HepG2 (cell line): Measurements from ENCODE around the gene SH3BGRL2. TPM values are rescaled to one million over a fixed set of nuclear protein-coding genes. Genes with fewer than 3 reads are reported as not detected.

Source experiments
- NFIC ChIP-seq: IDR thresholded peaks from 2 replicates; pipeline ENCODE4 v1.6.1; 2012; ENCODE audit warnings: mild to moderate bottlenecking, low read length, inconsistent platforms
- NR2F6 ChIP-seq, 2 experiments: IDR thresholded peaks; 2 replicates each; pipeline ENCODE4 v1.6.1; 2016; ENCODE audit warnings: antibody characterized with exemption in 1 of 2, mild to moderate bottlenecking in 1 of 2
- POLR2AphosphoS5 ChIP-seq: IDR thresholded peaks from 2 replicates; pipeline ENCODE4 v1.6.1; 2012; ENCODE audit warnings: low read depth, low read length
- SOX13 ChIP-seq, 3 experiments: fragments of 450-650 bp in 1 of 3; sonication (generic) in 1 of 3; formaldehyde crosslinking in 1 of 3; IDR thresholded peaks in 2 of 3; conservative IDR thresholded peaks in 1 of 3; 2 replicates each; pipeline versions ENCODE4 v1.5.0 to v1.6.1; 2016 to 2020; ENCODE audit warnings: antibody characterized with exemption in 1 of 3, mild to moderate bottlenecking in 1 of 3, missing compliant biosample characterization in 1 of 3, missing genetic modification reagents in 1 of 3, moderate library complexity in 1 of 3
- TAF15 ChIP-seq: fragments of 200-400 bp; formaldehyde crosslinking; IDR thresholded peaks from one replicate; pipeline ENCODE4 v1.6.1; 2018; ENCODE audit warnings: mild to moderate bottlenecking, low read depth, low read length; ENCODE audit not compliant: poor library complexity, severe bottlenecking
- TGIF2 ChIP-seq: IDR thresholded peaks from 2 replicates; pipeline ENCODE4 v1.6.1; 2016; ENCODE audit warnings: control low read depth, missing compliant biosample characterization
- ZFAT ChIP-seq: sonication (generic); formaldehyde crosslinking; conservative IDR thresholded peaks from 2 replicates; pipeline ENCODE4 v1.8.1; 2023; ENCODE audit warnings: missing genetic modification reagents, inconsistent platforms
- ZMYM4 ChIP-seq: sonication (generic); formaldehyde crosslinking; IDR thresholded peaks from 2 replicates; pipeline ENCODE4 v1.8.1; 2023; ENCODE audit warnings: mild to moderate bottlenecking, missing genetic modification reagents
- ZSCAN25 ChIP-seq: sonication (generic); formaldehyde crosslinking; IDR thresholded peaks from 2 replicates; pipeline ENCODE4 v1.8.0; 2022; ENCODE audit warnings: mild to moderate bottlenecking, missing genetic modification reagents
- polyA plus RNA-seq, 8 experiments: library from polyadenylated mRNA; depleted of rRNA in 3 of 8; stranded (reverse) in 7 of 8; unstranded in 1 of 8; fragments of >200 nt; fragmentation: Illumina TruSeq in 4 of 8; extraction: Trizol in 4 of 8; gene quantifications; 2 replicates each; pipeline versions ENCODE4 v1.2.1 to v1.2.3, GENCODE V29; 2011 to 2016; ENCODE audit warnings: low read depth in 4 of 8, missing spikeins in 1 of 8, mixed read lengths in 1 of 8; ENCODE audit not compliant: insufficient read depth in 1 of 8
- total RNA-seq, 5 experiments: library from RNA; depleted of rRNA; stranded (reverse); fragments of >200 nt; fragmentation: Illumina TruSeq; extraction: Trizol; gene quantifications; 2 replicates each; pipeline ENCODE4 v1.2.3, GENCODE V29; 2016; ENCODE audit warnings: low read depth in 1 of 5
- TF ChIP-seq, protein P1 (sequence below): IDR thresholded peaks from 2 replicates; pipeline ENCODE4 v1.4.0; 2020; ENCODE audit warnings: mild to moderate bottlenecking, missing genetic modification reagents
- TF ChIP-seq, protein P2 (sequence below): sonication (generic); formaldehyde crosslinking; conservative IDR thresholded peaks from 2 replicates; pipeline ENCODE4 v1.4.0; 2020; ENCODE audit warnings: missing genetic modification reagents
- TF ChIP-seq, protein P3 (sequence below): sonication (generic); formaldehyde crosslinking; IDR thresholded peaks from 2 replicates; pipeline ENCODE4 v1.8.1; 2023; ENCODE audit warnings: mild to moderate bottlenecking, moderate library complexity, missing genetic modification reagents
- TF ChIP-seq, protein P4 (sequence below): sonication (generic); formaldehyde crosslinking; IDR thresholded peaks from 2 replicates; pipeline ENCODE4 v1.4.0; 2020; ENCODE audit warnings: mild to moderate bottlenecking, missing genetic modification reagents, borderline replicate concordance

SH3BGRL2 gene
- total and polyA plus RNA-seq, 2 of the 13 experiments (the other 11 are each of a cell fraction or from before 2014, with no cell fraction given), result 10.9 to 28.8 TPM

DNA sequence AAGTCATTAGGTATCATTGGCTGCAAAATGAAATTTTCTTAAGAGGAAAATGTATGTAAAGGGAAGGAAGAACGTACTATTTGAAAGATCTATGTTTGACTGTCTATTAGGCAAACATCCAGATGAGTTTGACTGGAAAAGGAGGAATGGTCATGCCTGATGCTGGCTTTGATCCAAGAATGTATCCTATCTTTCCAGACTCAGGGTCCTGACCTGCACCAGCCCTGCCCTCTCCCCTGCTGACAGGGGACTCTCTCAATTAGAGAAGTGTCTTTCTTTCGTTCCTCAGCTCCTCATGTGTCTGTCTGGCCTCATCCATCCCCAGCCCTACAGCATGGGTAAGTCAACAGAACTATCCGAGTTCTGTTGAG lies 21.9 kb upstream of the SH3BGRL2 start (continued):
- TF ChIP-seq, protein P1, sequence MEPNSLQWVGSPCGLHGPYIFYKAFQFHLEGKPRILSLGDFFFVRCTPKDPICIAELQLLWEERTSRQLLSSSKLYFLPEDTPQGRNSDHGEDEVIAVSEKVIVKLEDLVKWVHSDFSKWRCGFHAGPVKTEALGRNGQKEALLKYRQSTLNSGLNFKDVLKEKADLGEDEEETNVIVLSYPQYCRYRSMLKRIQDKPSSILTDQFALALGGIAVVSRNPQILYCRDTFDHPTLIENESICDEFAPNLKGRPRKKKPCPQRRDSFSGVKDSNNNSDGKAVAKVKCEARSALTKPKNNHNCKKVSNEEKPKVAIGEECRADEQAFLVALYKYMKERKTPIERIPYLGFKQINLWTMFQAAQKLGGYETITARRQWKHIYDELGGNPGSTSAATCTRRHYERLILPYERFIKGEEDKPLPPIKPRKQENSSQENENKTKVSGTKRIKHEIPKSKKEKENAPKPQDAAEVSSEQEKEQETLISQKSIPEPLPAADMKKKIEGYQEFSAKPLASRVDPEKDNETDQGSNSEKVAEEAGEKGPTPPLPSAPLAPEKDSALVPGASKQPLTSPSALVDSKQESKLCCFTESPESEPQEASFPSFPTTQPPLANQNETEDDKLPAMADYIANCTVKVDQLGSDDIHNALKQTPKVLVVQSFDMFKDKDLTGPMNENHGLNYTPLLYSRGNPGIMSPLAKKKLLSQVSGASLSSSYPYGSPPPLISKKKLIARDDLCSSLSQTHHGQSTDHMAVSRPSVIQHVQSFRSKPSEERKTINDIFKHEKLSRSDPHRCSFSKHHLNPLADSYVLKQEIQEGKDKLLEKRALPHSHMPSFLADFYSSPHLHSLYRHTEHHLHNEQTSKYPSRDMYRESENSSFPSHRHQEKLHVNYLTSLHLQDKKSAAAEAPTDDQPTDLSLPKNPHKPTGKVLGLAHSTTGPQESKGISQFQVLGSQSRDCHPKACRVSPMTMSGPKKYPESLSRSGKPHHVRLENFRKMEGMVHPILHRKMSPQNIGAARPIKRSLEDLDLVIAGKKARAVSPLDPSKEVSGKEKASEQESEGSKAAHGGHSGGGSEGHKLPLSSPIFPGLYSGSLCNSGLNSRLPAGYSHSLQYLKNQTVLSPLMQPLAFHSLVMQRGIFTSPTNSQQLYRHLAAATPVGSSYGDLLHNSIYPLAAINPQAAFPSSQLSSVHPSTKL, result peak; percentile 8; the same call in 1 of the 2 replicates
- TF ChIP-seq SOX13 (IDR thresholded peaks at IDR 0.05) (no peak), SOX13 (CRISPR knock-in tag; conservative IDR thresholded peaks at IDR 0.05 in 1 of 2, IDR thresholded peaks at IDR 0.05 in 1 of 2) (peak in 1 of 2 experiments; percentile 1; a peak in 1 of 4 replicates), NFIC (peak; percentile 10; the same call in 1 of the 2 replicates), ZMYM4 (CRISPR knock-in tag) (peak; percentile 47), NR2F6 (IDR thresholded peaks at IDR 0.05) (no peak), NR2F6 (CRISPR knock-in tag; IDR thresholded peaks at IDR 0.05) (peak; percentile 39; the same call in 1 of the 2 replicates), TAF15 (no peak), POLR2AphosphoS5 (no peak), TGIF2 (peak; percentile 64; the same call in 1 of the 2 replicates), ZSCAN25 (CRISPR knock-in tag) (peak; percentile 66; the same call in 1 of the 2 replicates), ZFAT (no peak)
- TF ChIP-seq, protein P2, sequence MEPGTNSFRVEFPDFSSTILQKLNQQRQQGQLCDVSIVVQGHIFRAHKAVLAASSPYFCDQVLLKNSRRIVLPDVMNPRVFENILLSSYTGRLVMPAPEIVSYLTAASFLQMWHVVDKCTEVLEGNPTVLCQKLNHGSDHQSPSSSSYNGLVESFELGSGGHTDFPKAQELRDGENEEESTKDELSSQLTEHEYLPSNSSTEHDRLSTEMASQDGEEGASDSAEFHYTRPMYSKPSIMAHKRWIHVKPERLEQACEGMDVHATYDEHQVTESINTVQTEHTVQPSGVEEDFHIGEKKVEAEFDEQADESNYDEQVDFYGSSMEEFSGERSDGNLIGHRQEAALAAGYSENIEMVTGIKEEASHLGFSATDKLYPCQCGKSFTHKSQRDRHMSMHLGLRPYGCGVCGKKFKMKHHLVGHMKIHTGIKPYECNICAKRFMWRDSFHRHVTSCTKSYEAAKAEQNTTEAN (CRISPR knock-in tag), result 0 out of 2 replicates have a peak, but pooled peaks have one; percentile 1
- TF ChIP-seq, protein P3, sequence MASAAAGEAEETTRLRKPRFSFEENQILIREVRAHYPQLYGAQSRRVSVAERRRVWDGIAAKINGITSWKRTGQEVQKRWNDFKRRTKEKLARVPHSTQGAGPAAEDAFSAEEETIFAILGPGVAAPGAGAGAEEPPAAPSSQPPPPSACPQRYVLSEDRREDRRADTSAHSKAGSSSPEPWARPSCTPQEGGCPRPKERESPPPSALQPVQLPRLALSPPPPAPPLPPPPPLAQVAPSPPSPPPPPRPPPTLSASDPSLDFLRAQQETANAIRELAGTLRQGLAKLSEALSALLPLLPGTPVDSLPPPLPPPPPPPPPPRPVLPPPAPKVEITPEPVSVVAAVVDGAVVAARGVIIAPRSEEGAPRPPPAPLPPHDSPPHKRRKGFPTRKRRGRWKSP, result 0 out of 2 replicates have a peak, but pooled peaks have one; percentile 1
- TF ChIP-seq, protein P4, sequence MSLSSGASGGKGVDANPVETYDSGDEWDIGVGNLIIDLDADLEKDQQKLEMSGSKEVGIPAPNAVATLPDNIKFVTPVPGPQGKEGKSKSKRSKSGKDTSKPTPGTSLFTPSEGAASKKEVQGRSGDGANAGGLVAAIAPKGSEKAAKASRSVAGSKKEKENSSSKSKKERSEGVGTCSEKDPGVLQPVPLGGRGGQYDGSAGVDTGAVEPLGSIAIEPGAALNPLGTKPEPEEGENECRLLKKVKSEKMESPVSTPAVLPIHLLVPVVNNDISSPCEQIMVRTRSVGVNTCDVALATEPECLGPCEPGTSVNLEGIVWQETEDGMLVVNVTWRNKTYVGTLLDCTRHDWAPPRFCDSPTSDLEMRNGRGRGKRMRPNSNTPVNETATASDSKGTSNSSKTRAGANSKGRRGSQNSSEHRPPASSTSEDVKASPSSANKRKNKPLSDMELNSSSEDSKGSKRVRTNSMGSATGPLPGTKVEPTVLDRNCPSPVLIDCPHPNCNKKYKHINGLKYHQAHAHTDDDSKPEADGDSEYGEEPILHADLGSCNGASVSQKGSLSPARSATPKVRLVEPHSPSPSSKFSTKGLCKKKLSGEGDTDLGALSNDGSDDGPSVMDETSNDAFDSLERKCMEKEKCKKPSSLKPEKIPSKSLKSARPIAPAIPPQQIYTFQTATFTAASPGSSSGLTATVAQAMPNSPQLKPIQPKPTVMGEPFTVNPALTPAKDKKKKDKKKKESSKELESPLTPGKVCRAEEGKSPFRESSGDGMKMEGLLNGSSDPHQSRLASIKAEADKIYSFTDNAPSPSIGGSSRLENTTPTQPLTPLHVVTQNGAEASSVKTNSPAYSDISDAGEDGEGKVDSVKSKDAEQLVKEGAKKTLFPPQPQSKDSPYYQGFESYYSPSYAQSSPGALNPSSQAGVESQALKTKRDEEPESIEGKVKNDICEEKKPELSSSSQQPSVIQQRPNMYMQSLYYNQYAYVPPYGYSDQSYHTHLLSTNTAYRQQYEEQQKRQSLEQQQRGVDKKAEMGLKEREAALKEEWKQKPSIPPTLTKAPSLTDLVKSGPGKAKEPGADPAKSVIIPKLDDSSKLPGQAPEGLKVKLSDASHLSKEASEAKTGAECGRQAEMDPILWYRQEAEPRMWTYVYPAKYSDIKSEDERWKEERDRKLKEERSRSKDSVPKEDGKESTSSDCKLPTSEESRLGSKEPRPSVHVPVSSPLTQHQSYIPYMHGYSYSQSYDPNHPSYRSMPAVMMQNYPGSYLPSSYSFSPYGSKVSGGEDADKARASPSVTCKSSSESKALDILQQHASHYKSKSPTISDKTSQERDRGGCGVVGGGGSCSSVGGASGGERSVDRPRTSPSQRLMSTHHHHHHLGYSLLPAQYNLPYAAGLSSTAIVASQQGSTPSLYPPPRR (CRISPR knock-in tag), result peak; percentile 11; the same call in 1 of the 2 replicates
